Astrocyte of the cerebellum (primary cell): ENCODE data around the gene ITPR2.

Source experiments
- DNase-seq: peaks from one replicate; pipeline ENCODE4 v3.0.0-alpha.2; 2011; ENCODE audit warnings: low read depth
- H3K4me3 ChIP-seq: 2 replicates; pipeline ENCODE4 v1.5.1; 2011; ENCODE audit warnings: mild to moderate bottlenecking, low read depth, low read length, moderate library complexity
- in situ Hi-C: cut with HindIII; loops from 2 replicates; pipeline ENCODE4 v1.10.0; 2017; ENCODE audit warnings: low sequenced_read_pairs
- TF ChIP-seq, protein P1 (sequence below): IDR thresholded peaks from 2 replicates; pipeline ENCODE4 v1.5.1; 2012; ENCODE audit warnings: low read length, low read depth, moderate library complexity, mild to moderate bottlenecking; ENCODE audit errors: missing control alignments

The ITPR2 gene

DNA sequence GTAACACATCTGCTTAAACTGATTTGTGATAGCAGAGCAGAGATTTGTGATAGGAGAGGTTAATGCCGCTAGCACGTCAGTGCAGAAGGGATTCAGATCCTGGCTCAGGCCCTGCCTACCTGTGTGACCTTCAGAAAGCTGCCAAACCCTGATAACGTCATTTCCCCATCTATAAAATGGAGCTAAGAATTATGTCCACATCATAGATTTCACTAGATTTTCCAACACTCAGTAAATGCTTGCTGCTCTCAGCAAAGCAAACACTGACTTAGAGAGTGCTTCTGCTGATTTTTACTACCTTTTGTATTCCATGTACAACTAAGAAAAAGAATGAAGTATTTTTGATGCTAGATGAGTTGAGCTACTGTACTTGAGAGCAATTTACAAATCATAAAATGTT is 261.4 kb downstream of the ITPR2 start:
- no peak for DNase-seq
- TF ChIP-seq, protein P1, sequence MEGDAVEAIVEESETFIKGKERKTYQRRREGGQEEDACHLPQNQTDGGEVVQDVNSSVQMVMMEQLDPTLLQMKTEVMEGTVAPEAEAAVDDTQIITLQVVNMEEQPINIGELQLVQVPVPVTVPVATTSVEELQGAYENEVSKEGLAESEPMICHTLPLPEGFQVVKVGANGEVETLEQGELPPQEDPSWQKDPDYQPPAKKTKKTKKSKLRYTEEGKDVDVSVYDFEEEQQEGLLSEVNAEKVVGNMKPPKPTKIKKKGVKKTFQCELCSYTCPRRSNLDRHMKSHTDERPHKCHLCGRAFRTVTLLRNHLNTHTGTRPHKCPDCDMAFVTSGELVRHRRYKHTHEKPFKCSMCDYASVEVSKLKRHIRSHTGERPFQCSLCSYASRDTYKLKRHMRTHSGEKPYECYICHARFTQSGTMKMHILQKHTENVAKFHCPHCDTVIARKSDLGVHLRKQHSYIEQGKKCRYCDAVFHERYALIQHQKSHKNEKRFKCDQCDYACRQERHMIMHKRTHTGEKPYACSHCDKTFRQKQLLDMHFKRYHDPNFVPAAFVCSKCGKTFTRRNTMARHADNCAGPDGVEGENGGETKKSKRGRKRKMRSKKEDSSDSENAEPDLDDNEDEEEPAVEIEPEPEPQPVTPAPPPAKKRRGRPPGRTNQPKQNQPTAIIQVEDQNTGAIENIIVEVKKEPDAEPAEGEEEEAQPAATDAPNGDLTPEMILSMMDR: no peak
- no peak overlapping the region for H3K4me3 ChIP-seq
- in situ Hi-C loops: no loop called here

DNA sequence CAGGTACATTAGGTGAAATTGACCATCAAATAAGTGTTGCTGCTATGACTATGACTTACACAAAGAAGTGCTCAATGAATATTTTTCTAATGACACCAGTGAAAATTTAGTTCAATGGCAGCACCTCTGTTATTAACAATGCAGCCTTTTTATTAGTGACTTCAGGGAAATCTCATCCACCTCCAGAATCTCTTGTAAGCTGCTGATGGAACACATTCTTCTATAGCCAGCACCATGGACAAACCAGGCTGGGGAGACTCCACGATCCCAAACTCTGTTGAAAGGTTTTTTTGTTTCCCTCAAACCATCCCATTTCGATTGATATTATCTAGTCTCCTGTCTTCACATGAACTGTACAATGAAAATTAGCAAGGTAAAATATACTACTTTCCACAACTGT is 265.9 kb downstream of the ITPR2 start:
- no peak for DNase-seq
- H3K4me3 ChIP-seq: no peak overlapping the region
- TF ChIP-seq, protein P1: no peak
- in situ Hi-C loops: no loop called here

DNA sequence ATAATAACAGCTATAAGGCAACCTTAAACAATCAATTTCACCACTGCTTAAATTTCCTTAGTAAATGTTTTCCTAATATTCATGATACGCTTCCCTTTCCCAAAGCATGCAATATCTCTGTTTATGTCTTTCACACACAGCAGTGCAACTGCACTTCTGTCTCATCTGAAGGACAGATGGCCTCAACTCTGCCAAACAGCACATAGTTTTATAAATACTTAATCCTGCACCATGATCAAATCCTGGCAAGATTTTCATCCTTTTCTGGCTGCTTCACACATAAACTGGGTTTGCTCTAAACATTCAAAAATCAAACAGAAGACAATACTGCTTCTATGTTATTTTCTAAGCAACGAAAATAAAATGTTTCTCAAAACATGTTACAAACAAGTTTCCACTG is 266.3 kb downstream of the ITPR2 start:
- DNase-seq: no peak
- H3K4me3 ChIP-seq: no peak overlapping the region
- in situ Hi-C loops: no loop called here
- TF ChIP-seq, protein P1: no peak

DNA sequence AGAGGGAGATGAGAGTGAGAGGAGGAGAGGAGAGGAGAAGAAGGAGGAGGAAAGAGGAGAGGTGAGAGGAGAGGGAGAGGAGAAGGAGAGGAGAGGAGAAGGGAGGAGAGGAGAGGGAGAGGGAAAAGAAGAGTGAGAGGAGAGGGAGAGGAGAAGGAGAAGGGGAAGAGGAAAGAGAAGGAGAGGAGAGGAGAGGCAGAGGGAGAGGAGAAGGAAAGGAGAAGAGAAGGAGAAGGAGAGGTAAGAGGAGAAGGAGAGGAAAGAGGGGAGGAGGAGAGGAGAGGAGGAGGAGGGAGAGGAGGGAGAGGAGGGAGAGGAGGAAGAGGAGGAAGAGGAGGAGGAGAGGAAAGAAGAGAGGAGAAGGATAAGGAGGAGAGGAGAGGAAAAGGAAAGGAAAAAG is 266.8 kb downstream of the ITPR2 start:
- TF ChIP-seq, protein P1: no peak
- in situ Hi-C loops: no loop called here

DNA sequence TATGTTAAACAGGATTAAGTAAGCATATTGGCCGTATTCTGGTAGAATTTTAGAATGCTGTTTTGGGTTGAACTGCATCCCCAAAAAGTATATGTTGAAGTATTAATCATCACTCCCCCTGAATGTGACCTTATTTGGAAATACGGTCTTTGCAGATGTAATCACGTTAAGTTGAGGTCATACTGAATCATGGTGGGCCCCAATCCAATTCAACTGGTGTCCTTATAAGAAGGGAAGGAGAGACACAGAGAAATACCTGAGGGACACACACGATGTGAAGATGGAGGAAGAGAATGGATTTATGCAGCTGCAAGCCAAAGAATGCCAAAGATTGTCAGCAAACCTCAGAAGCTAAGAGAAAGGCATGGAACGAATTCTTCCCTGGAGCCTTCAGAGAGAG is 268.6 kb downstream of the ITPR2 start:
- no peak overlapping the region for H3K4me3 ChIP-seq
- DNase-seq: no peak
- TF ChIP-seq, protein P1: no peak
- in situ Hi-C loops: no loop called here

More for the DNA sequence above, 266.8 kb downstream of the ITPR2 start:
- DNase-seq: no peak
- H3K4me3 ChIP-seq: no peak overlapping the region

DNA sequence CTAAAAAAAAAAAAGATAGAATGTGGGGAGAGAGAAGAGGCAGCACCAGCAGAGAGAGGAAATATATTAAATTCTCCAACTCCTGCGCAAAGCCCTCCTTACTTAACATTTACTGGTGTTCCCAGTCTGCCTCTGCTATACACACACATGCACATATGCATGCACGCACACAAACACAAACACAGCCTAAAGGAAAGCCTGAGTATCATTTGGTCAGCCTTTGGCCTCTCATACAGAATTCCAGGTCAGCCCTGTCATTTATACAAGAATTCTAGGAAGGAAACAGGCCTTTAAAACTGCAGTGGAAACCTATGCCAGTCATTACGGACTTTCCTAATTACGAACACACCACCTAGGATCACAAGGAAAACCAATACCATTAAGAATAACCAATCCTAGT is 269.4 kb downstream of the ITPR2 start:
- DNase-seq: no peak
- H3K4me3 ChIP-seq: no peak overlapping the region
- in situ Hi-C loops: no loop called here
- TF ChIP-seq, protein P1: no peak

DNA sequence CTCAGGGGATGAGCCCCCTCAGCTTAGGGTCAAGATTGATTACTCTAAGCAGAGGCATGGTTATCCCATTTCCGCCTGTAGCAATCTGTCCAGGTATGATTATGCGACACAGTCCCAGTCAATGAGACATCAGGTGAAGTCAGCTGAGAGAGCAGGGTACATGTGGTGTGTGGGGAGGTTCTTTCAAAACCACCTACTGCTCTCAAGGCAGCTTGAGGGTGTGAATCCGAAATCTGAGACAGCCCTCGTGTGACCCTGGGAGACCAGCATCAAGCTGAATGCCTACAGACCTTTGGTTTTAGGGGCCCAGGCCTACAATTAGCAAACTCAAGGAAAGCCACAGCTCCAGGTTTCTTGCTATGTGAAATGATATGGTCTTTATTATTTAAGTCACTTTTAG is 275.7 kb downstream of the ITPR2 start:
- TF ChIP-seq, protein P1: no peak
- no peak overlapping the region for H3K4me3 ChIP-seq
- in situ Hi-C loops: no loop called here
- no peak for DNase-seq
